Loucy (cell line): Measurements from ENCODE around the gene CACNA2D4.
"Not testable (repeated sequence)": the region's sequence is repeated elsewhere in the genome, so short reads cannot be mapped to it uniquely, and the experiment has no call there.

Experiments used
- H2AFZ ChIP-seq: fragments of 200-600 bp; sonication (generic); 2 replicates; pipeline ENCODE4 v1.6.0; 2016; ENCODE audit warnings: antibody characterized with exemption, mild to moderate bottlenecking, low read length, moderate library complexity
- H3F3A ChIP-seq: fragments of 200-600 bp; 2 replicates; pipeline ENCODE4 v1.6.0; 2016; ENCODE audit warnings: antibody characterized with exemption, low read depth, mild to moderate bottlenecking
- H3K27me3 ChIP-seq: fragments of 200-600 bp; sonication (generic); 2 replicates; pipeline ENCODE4 v1.6.1; 2014; ENCODE audit warnings: low read length, mild to moderate bottlenecking; ENCODE audit not compliant: insufficient read depth, poor library complexity, severe bottlenecking
- H3K36me3 ChIP-seq: fragments of 200-600 bp; sonication (generic); 2 replicates; pipeline ENCODE4 v1.6.1; 2016; ENCODE audit warnings: low read length; ENCODE audit not compliant: insufficient read depth
- H3K4me1 ChIP-seq: fragments of 200-600 bp; sonication (generic); 2 replicates; pipeline ENCODE4 v1.5.1; 2014; ENCODE audit warnings: low read length, mild to moderate bottlenecking; ENCODE audit not compliant: insufficient read depth, poor library complexity, severe bottlenecking
- H3K4me2 ChIP-seq: fragments of 200-600 bp; sonication (generic); 2 replicates; pipeline ENCODE4 v1.6.0; 2014; ENCODE audit warnings: antibody characterized with exemption, low read length, low read depth, mild to moderate bottlenecking; ENCODE audit not compliant: poor library complexity, severe bottlenecking
- H3K4me3 ChIP-seq: fragments of 200-600 bp; sonication (generic); 2 replicates; pipeline ENCODE4 v1.5.1; 2014; ENCODE audit warnings: low read length, mild to moderate bottlenecking, mixed read lengths; ENCODE audit not compliant: poor library complexity, severe bottlenecking
- H3K79me2 ChIP-seq: fragments of 200-600 bp; sonication (generic); 2 replicates; pipeline ENCODE4 v1.6.1; 2014; ENCODE audit warnings: low read length; ENCODE audit not compliant: insufficient read depth
- H3K9ac ChIP-seq: fragments of 200-600 bp; sonication (generic); 2 replicates; pipeline ENCODE4 v1.6.0; 2014; ENCODE audit warnings: mild to moderate bottlenecking, low read depth, low read length, moderate library complexity; ENCODE audit not compliant: poor library complexity, severe bottlenecking
- H3K9me2 ChIP-seq: fragments of 200-600 bp; sonication (generic); replicated peaks from 2 replicates; pipeline ENCODE4 v1.6.1; 2016; ENCODE audit warnings: low read depth, low read length, mixed read lengths
- H3K9me3 ChIP-seq: fragments of 200-600 bp; sonication (generic); 2 replicates; pipeline ENCODE4 v1.6.1; 2014; ENCODE audit warnings: mild to moderate bottlenecking, antibody characterized with exemption, low read length, low read depth; ENCODE audit not compliant: insufficient read depth
- H4K20me1 ChIP-seq: fragments of 200-600 bp; sonication (generic); 2 replicates; pipeline ENCODE4 v1.6.0; 2014; ENCODE audit warnings: antibody characterized with exemption, low read length, mild to moderate bottlenecking; ENCODE audit not compliant: insufficient read depth, poor library complexity, severe bottlenecking
- EZH2phosphoT487 ChIP-seq: fragments of 200-600 bp; IDR thresholded peaks from 2 replicates; pipeline ENCODE4 v1.6.1; 2018; ENCODE audit warnings: antibody characterized with exemption, mild to moderate bottlenecking, moderate library complexity, borderline replicate concordance
- TF ChIP-seq, protein P1 (sequence below): fragments of 200-600 bp; sonication (generic); conservative IDR thresholded peaks from 2 replicates; pipeline ENCODE4 v1.5.1; 2014; ENCODE audit warnings: mild to moderate bottlenecking, antibody characterized with exemption, low read length

The CACNA2D4 gene

DNA sequence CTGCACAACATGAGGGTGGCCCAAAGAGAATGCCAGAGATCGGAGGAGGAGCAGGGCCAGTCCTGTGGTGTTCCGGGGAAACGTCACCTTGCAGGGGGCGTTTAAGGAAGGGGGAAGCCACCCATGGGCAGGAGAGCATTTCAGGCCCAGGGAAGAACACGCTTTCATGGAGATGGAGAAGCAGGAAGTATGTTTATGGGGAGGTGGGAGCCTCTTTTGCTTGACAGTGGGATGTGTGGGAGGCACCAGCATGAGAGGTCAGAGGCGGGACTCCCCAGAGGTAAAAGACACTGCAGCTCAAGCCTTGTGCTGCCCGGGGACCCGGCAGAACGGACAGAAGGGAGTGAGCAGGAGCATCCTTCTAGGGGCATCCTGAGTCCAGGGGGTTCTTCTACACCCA lies 99.4 kb downstream of the CACNA2D4 start:
- TF ChIP-seq, protein P1, sequence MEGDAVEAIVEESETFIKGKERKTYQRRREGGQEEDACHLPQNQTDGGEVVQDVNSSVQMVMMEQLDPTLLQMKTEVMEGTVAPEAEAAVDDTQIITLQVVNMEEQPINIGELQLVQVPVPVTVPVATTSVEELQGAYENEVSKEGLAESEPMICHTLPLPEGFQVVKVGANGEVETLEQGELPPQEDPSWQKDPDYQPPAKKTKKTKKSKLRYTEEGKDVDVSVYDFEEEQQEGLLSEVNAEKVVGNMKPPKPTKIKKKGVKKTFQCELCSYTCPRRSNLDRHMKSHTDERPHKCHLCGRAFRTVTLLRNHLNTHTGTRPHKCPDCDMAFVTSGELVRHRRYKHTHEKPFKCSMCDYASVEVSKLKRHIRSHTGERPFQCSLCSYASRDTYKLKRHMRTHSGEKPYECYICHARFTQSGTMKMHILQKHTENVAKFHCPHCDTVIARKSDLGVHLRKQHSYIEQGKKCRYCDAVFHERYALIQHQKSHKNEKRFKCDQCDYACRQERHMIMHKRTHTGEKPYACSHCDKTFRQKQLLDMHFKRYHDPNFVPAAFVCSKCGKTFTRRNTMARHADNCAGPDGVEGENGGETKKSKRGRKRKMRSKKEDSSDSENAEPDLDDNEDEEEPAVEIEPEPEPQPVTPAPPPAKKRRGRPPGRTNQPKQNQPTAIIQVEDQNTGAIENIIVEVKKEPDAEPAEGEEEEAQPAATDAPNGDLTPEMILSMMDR = no peak
- no peak for TF ChIP-seq EZH2phosphoT487

DNA sequence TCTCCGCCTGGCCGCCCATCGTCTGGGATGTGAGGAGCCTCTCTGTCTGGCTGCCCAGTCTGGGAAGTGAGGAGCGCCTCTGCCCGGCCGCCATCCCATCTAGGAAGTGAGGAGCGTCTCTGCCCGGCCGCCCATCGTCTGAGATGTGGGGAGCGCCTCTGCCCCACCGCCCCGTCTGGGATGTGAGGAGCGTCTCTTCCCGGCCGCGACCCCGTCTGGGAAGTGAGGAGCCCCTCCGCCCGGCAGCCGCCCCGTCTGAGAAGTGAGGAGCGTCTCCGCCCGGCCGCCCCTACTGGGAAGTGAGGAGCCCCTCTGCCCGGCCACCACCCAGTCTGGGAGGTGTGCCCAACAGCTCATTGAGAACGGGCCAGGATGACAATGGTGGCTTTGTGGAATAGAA lies 100.5 kb downstream of the CACNA2D4 start:
- not testable (repeated sequence) for H3K4me3 ChIP-seq, H3K4me2 ChIP-seq, H3K27me3 ChIP-seq, H2AFZ ChIP-seq, H3K4me1 ChIP-seq, H3K36me3 ChIP-seq, H3K9me3 ChIP-seq, H3K9me2 ChIP-seq, H4K20me1 ChIP-seq, H3F3A ChIP-seq, H3K9ac ChIP-seq, H3K79me2 ChIP-seq

More for the DNA sequence above, 99.4 kb downstream of the CACNA2D4 start:
- Histone ChIP-seq H3K4me2 (no peak overlapping the region), H3K4me3 (no peak overlapping the region), H3K36me3 (no peaks in the 10 kb centered on the region), H2AFZ (no peak overlapping the region), H3K9me3 (no peaks in the 10 kb centered on the region), H3K27me3 (no peaks in the 10 kb centered on the region), H3K4me1 (no peaks in the 10 kb centered on the region), H4K20me1 (no peaks in the 10 kb centered on the region), H3F3A (no peaks in the 10 kb centered on the region), H3K9ac (no peak overlapping the region), H3K79me2 (no peaks in the 10 kb centered on the region), H3K9me2 (no peaks in the 10 kb centered on the region)

DNA sequence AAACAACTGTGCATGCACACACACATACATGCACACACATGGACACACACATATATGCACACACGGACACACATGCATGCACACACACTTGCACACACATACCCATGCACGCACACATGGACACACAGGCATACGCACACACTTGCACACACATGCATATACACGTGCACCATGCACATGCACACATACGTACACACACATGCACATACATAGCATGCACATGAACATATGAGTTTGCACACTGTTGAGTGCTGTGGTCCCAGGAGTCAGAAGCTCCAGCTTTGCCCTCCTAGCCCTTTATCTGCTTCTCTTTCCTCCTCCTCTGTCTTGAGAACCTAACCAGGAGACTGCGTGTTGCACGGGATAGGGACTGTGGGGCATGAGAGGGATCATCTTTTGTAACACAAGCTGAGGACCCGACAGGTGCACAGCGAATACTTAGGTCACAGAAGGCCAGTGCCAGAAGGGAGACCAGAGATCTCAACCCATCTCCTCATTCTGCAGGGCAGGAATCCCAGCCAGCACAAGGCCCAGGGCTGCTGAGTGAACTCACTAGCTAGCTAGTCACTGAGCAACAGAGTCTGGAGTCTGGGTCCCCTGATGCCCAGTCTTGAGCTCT lies 101.6 kb downstream of the CACNA2D4 start:
- Histone ChIP-seq H3K36me3 (no peaks in the 10 kb centered on the region), H4K20me1 (no peaks in the 10 kb centered on the region), H3K79me2 (no peaks in the 10 kb centered on the region), H3F3A (no peaks in the 10 kb centered on the region), H2AFZ (no peak overlapping the region), H3K9me2 (no peaks in the 10 kb centered on the region), H3K9me3 (no peaks in the 10 kb centered on the region), H3K4me2 (no peak overlapping the region), H3K4me1 (no peaks in the 10 kb centered on the region), H3K27me3 (no peaks in the 10 kb centered on the region), H3K9ac (no peak overlapping the region), H3K4me3 (no peak overlapping the region)
- TF ChIP-seq, protein P1 = no peak
- no peak for TF ChIP-seq EZH2phosphoT487
